Stimulated activated CD8-positive, alpha-beta memory T cell treated with anti-CD3 and anti-CD28 coated beads, Interleukin-7, amount 100 ng/mL, for 4 hours (primary cell): ENCODE results near the gene ANKRD13A.
"Not testable (repeated sequence)": the region's sequence is repeated elsewhere in the genome, so short reads cannot be mapped to it uniquely, and the experiment has no call there.

Experiments used
- DNase-seq, 2 donors: peaks; one replicate each; pipeline ENCODE4 v3.0.0-alpha.2; 2020; ENCODE audit warnings: low read depth in 2 of 2

Gene ANKRD13A

DNA sequence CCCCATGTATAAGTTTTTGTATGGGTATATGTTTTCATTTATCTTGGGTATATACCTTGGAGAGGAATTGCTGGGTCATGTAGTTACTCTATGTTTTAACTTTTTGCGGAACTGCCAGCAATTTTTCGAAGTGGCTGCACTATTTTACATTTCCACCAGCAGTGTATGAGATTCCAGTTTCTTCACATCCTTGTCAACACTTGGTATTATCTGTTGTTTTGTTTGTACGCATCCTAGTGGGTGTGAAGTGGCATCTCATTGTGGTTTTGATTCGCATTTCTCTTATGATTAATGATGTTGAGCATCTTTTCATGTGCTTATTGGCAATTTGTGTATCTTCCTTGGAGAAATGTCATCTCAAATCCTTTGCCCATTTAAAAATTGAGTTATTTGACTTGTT lies 6.9 kb downstream of the ANKRD13A start:
- DNase-seq: no peak

- DNase-seq: no peak
Measured at GRCh38 chr12:110007881-110008280, 8.7 kb downstream of the ANKRD13A start.

DNA sequence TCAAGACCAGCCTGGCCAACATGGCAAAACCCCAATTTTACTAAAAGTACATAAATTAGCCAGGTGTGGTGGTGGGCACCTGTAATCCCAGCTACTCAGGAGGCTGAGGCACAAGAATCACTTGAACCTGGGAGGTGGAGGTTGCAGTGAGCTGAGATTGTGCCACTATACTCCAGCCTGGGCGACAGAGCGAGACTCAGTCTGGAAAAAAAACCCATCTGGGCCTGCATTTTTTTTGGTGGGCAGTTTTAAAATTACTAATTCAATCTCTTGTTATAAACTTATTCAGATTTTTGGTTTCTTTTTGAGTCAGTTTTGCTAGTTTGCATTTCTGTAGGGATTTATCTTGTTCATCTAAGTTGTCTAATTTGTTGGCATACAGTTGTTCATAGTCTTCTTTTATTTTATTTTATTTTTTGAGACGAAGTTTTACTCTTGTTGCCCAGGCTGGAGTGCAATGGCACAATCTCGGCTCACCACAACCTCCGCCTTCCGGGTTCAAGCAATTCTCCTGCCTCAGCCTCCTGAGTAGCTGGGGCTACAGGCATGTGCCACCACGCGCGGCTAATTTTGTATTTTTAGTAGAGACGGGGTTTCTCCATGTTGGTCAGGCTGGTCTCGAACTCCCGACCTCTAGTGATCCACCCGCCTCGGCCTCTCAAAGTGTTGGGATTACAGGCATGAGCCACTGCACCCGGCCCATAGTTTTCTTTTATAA lies 9.6 kb downstream of the ANKRD13A start:
- DNase-seq: not testable (repeated sequence)

DNA sequence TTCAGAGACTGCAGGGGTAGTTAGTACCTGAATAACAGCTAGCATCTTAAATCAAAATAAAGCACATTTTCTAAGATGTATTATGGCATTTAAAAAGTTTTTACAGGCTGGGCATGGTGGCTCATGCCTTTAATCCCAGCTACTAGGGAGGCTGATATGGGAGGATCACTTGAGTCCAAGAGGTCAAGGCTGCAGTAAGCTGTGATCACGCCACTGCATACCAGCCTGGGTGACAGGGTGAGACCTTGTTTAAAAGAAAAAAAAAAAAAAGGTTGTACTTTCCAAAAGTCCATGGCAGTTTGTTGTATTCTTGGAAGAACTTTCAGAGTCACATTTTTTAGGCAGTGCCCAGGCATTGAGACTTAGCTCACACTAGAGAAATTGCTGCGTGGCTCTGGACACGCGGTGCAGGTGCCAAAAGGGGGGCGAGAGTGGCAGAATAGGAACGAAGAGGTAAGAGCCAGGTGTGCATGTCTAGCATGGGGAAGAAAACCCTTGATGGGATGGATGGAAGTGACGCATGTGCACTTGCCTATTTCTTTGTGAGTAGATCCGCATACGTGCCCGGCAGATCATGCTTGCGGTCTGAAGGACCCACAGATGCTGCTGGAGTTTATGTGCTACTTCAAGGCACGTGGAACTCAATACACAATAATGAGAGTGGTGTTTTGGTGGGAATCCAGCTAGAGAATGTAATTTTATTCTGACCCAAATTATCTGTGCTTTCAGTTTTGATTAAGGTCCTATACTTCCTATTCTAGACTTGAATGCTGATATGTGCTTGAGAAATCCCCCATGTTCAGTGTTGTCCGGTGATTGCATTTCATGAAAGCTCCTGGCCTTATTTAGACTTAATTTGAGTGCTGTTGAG lies 11.9 kb downstream of the ANKRD13A start:
- DNase-seq: no peak

GRCh38 chr12:110012137-110012536 lies 12.9 kb downstream of the ANKRD13A start:
- DNase-seq: no peak

DNA sequence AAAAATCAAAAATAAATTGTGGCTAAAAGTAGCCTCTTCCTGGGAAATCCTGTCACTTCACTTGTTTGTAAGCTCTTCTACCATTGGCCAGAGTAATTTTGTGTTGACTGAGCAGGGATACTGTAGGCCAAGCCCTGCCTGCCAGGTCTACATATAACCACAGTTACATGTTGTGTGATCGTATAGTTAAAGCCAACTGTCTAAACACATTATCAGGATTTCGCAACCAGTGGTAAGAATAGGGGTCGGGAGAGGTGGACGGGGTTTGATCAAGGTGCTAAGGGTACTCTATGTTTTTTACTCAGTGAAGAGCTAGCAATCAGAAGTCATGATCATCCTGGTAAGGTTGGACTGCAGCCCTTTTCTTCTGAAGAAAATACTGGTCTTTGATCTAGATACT lies 13.4 kb downstream of the ANKRD13A start:
- no peak for DNase-seq

DNA sequence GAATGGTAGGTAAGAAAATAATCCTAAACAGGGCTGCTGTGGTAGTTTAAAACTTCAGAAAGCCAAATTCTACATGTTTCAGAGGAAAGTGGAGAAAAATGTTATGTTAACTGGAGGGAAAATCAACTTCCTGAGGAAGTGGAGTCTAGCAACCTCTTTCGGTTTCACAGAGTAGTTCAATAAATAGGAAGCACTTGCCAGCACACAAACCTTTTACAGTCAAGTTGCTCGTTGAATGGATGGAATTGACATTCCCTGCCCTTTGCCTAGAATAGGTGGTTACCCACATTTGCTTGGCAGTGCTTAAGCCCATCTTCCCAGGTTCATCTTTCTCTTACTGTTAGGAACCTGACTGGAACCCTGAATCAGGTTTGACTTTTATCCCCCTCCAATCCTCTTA lies 15.9 kb downstream of the ANKRD13A start:
- no peak for DNase-seq

- DNase-seq: no peak
Measured at GRCh38 chr12:110020956-110021355, 21.7 kb downstream of the ANKRD13A start.

- DNase-seq: no peak
Measured at GRCh38 chr12:110023059-110023980, 24.1 kb downstream of the ANKRD13A start.

DNA sequence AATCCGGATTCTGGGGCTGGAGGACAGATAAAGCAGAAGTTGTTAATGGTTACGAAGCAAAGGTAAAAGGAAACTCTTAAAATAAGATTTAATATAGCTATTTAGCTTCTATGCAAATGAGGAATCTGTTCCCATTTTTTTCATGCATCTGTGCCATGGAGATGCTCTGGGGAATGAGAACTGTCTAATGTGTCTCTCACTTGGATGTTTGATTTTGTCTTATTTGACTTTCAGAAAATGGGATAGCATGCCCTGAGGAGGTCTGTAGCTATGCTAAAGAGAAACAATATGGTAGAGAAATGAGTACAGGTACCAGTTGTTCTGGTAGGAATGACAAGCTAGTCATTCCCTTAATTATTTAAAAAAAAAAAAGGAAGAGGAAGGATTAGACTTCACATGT lies 24.8 kb downstream of the ANKRD13A start:
- no peak for DNase-seq

GRCh38 chr12:110028323-110028722 lies 29.1 kb downstream of the ANKRD13A start:
- DNase-seq: no peak

DNA sequence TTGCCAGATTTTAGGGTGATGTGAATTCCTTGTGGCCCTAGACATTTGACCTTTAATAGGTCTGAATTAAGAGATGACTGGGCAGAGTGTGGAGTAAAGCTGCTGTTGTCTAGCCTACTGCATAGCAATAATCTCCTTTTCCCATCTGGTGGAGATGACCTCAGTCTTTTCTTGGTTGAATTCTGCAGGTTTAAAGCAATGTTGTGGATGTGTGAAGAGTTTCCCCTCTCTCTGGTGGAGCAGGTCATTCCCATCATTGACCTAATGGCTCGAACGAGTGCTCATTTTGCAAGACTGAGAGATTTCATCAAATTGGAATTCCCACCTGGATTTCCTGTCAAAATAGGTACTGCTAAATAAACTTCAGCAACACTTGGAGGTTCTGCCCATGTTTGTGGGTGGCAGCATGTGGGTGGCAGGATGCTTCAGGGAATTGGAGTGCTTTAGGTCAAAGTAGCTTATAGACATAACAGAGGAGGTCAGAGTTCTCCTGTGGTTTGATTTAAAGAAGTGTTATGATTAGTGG lies 30.1 kb downstream of the ANKRD13A start:
- no peak for DNase-seq

- no peak for DNase-seq
Measured at GRCh38 chr12:110033888-110034287, 34.7 kb downstream of the ANKRD13A start.

DNA sequence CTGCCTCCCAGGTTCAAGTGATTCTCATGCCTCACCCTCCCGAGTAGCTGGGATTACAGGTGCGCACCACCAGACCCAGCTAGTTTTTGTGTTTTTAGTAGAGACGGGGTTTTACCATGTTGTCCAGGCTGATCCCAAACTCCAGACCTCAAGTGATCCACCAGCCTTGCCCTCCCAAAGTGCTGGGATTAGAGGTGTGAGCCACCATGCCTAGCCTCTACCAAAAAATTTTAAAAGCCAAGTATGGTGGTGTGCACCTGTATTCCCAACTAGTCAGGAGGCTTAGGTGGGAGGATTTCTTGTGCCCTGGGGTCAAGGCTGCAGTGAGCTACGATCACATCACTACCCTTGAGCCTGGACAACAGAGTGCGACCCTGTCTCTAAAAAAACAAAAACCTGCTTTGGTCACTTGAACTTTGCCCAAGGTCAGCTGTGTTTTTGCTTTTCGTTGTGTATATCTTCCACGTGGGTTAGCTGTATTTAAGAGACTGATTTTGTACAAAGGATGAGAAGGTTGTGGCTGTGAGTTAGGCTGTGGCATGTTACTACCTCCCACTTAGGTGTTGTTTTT lies 36.4 kb downstream of the ANKRD13A start:
- DNase-seq: no peak

- no peak for DNase-seq
Measured at GRCh38 chr12:110037315-110037714, 38.1 kb downstream of the ANKRD13A start.

GRCh38 chr12:110038741-110039084 lies 39.5 kb downstream of the ANKRD13A start:
- DNase-seq: no peak

DNA sequence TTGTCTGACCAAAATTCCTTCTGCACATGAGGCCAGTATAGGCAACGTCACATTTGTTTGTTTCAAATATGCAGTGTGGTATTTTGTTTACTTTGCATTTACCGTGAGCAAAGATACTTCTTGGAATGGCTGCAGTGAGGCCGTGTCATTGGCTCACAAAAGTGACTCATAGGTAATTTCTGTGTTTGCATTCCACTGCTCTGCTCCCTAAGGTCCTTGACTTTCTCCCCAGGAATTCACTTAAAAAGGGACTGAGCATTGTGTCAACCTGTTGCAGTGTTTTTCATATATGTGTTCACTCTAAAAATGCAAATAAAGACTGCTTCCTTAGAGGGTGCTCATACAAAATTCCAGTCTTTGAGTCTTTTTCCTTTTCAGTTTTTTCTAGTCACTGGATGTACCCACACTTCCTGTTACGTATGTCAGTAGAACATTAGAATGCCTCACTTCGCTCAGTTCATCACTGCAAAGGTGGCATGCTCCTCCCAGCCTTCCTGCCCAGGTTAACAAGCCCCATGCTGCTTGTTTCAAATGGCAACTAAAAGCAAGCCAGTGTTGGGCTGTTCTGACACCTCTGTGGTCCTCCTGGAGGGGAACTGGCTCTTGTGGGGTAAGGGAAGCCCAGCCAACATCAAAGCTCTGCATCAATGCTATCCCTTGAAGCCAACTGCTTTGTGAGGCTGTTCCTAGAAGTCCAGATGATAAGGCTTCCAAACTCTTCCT lies 40.0 kb downstream of the ANKRD13A start:
- no peak for DNase-seq

DNA sequence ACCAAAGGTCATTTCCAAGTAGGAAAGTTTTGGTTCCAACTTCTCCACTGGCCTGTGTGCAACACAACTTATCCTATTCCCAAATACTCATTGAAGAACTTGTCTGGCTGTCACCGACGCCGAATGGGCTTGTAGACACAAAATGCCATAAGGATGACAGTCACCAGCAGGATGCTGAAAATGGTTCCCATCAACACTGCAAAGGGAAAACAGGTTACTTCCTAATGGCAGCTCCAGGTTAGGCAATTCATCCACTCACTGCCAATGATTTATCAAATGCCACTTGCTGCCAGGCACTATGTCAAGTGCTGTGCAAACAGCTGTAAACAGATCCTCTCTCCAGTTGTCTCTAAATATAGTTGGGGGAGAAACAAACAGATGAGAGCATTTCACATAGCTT lies 43.0 kb downstream of the ANKRD13A start:
- no peak for DNase-seq

GRCh38 chr12:110046451-110047187 lies 47.4 kb downstream of the ANKRD13A start:
- no peak for DNase-seq

DNA sequence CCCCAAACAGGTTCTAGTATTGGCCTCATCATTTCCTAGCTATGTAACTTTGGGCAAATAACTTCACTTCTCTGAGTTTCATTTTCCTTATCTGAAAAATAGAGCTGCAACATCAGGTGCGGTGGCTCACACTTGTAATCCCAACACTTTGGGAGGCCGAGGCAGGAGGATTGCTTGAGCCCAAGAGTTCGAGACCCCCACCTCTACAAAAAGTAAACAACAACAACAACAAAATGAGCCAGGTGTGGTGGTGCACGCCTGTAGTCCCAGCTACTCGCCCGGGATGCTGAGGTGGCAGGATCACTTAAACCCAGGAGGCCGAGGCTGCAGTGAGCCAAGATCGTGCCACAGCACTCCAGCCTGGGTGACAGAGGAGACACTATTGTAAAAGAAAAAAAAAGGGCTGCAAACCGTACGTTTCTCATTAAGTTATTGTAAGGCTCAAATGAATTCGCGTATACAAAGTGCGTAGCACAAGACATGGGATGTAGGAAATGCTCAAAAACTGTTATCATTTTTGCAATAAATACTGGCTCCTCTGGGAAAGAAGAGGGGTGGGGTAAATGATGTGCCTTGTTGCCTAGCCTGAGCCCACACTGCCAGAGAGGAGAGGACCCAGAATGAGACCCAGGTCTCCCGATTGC lies 48.2 kb downstream of the ANKRD13A start:
- no peak for DNase-seq
